ENCODE data around the gene CDCA7. TPM values are rescaled to one million over a fixed set of nuclear protein-coding genes. Genes with fewer than 3 reads are reported as not detected.

CDCA7 gene
- total and polyA plus RNA-seq, 2 donors (not counting 3 experiments of a cell fraction or from before 2014, with no cell fraction given): 14.9 to 29.7 TPM

- FAIRE-seq: no peak
- no peaks in the 10 kb centered on the region for H3K9me3 ChIP-seq (replicated peaks; ENCODE audit: control insufficient read depth, insufficient read depth, low read length)
- dilution Hi-C loops (cut with MboI; ENCODE audit: extremely low pct_ligation_motif_present, low sequenced_read_pairs) (no loop called here), intact Hi-C loops (cut with micrococcal nuclease) (no loop called here)
- no peak overlapping the region for H3K27ac ChIP-seq (ENCODE audit: insufficient read depth, low read depth, low read length)
- H3K79me2 ChIP-seq (ENCODE audit: control insufficient read depth, insufficient read depth, low read length): no peaks in the 10 kb centered on the region
- no peak for DNase-seq (ENCODE audit: low read depth, low spot score)
- no peak for TF ChIP-seq JUN (IDR thresholded peaks at IDR 0.05; ENCODE audit: borderline replicate concordance, insufficient read depth, insufficient read length, low read depth)
- no peak for TF ChIP-seq POLR2A (IDR thresholded peaks at IDR 0.05; ENCODE audit: low read depth, low read length)
- TF ChIP-seq CTCF (IDR thresholded peaks at IDR 0.05; ENCODE audit: extremely low read depth in 1 of 2, insufficient read depth in 1 of 2, low read depth in 1 of 2, low read length in 2 of 2): no peak
- TF ChIP-seq MYC (IDR thresholded peaks at IDR 0.05; ENCODE audit: low read depth, low read length): no peak
- no peak for TF ChIP-seq GATA2 (IDR thresholded peaks at IDR 0.05; ENCODE audit: insufficient read depth, insufficient read length, low read depth, low read length)
- no peak for TF ChIP-seq POLR2AphosphoS5 (IDR thresholded peaks at IDR 0.05; ENCODE audit: insufficient read depth, low read depth, low read length)
- no peak for TF ChIP-seq MAX (IDR thresholded peaks at IDR 0.05; ENCODE audit: insufficient read depth, insufficient read length)
- TF ChIP-seq EZH2 (IDR thresholded peaks at IDR 0.05; ENCODE audit: borderline replicate concordance, low read depth, low read length, severe bottlenecking): no peak
- TF ChIP-seq FOS (IDR thresholded peaks at IDR 0.05; ENCODE audit: borderline replicate concordance, insufficient read depth, low read length): no peak
- H3K9ac ChIP-seq (replicated peaks; ENCODE audit: extremely low read depth, insufficient read depth, low read length): no peak overlapping the region
- ChIA-PET POLR2A (no interaction called here), CTCF (interaction anchor here (0.7 kb wide), 1 partner anchor 55 kb away, joined by 3 read pairs; no protein-coding TSS in a partner anchor)
- BruUV-seq (replicated peaks): no TSS peak
- H4K20me1 ChIP-seq (replicated peaks; ENCODE audit: control insufficient read depth, extremely low read depth, insufficient read depth, low read length): no peaks in the 10 kb centered on the region
- no peak overlapping the region for H2AFZ ChIP-seq (ENCODE audit: low read depth, low read length)
- no peaks in the 10 kb centered on the region for H3K36me3 ChIP-seq (ENCODE audit: control insufficient read depth in 2 of 2, extremely low read depth in 1 of 2, insufficient read depth in 2 of 2, low read length in 2 of 2)
- no peak overlapping the region for H3K4me2 ChIP-seq (ENCODE audit: insufficient read depth, low read length)
- no peaks in the 10 kb centered on the region for H3K9me1 ChIP-seq (replicated peaks; ENCODE audit: control insufficient read depth, extremely low read depth, insufficient read depth, low read length)
- no peaks in the 10 kb centered on the region for H3K4me1 ChIP-seq (ENCODE audit: control insufficient read depth, extremely low read depth, insufficient read depth, low read length)
- no peaks in the 10 kb centered on the region for H3K27me3 ChIP-seq (ENCODE audit: control insufficient read depth in 2 of 2, insufficient read depth in 2 of 2, low read length in 2 of 2)
- no peak overlapping the region for H3K4me3 ChIP-seq (replicated peaks in 1 of 3; ENCODE audit: insufficient read depth in 1 of 3, low read depth in 1 of 3, low read length in 3 of 3)
Measured at GRCh38 chr2:173346035-173346434, 8.6 kb upstream of the CDCA7 start.

All from endothelial cell of umbilical vein (primary cell).